HG03354 (cell line): ENCODE results near the gene CARD10.

ENCODE experiments used
- ATAC-seq: cut with Tn5 transposase; IDR thresholded peaks from one replicate; pipeline ENCODE4 v1.9.1; 2021; ENCODE audit warnings: mild to moderate bottlenecking; ENCODE audit not compliant: unreplicated experiment, poor library complexity, severe bottlenecking

CARD10 gene

DNA sequence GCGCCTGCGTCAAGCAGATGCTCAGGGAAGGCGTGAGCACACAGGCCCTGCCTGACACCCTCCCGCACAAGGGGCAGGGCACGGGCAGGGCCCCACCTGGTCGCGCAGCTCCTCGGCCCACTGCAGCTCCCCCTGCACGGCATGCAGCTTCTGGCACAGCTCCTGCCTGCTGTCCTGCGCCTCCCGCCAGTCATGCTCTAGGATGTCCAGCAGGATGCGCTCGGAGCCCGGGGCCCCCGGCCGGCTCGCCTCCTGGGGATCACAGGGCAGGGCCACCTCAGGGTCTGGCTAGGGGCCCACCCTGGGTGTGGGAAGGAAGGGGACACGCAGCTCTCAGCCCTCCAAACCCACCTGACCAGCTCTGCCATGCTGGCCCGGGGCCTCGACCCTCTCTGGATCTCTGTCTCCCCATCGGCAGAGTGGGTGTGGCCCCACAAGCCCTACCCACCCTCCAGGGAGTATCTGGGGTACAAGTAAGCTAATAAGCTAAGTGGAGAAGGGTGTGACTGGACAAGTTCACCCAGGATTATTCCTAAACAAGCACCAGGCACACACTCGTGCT, 10.7 kb downstream of the CARD10 start:
- ATAC-seq: no peak

- ATAC-seq: no peak
Measured at GRCh38 chr22:37507731-37508130, 11.5 kb downstream of the CARD10 start.

GRCh38 chr22:37505989-37506388, 13.2 kb downstream of the CARD10 start:
- no peak for ATAC-seq

GRCh38 chr22:37505565-37505964, 13.7 kb downstream of the CARD10 start:
- no peak for ATAC-seq

GRCh38 chr22:37504964-37505363, 14.3 kb downstream of the CARD10 start:
- no peak for ATAC-seq

DNA sequence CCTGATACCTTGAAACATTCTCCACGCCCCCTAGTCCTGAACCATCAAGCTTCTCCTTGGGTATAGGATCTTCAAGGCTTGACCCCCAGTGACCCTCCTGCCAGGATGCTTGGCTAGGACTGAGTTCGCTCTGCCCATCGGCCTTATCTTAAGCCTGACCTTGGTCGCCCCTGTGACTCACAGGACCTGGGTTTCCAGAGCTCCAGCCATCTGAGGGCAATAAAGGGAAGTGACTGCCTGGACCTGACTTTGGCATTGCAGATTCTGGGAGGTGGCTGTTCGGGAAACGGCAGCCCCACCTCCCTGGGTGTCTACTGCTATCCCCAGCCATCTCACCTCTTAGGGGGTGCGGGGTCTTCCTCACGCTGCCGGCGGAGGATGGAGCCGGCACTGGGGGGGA, 15.4 kb downstream of the CARD10 start:
- ATAC-seq: no peak

- no peak for ATAC-seq
Measured at GRCh38 chr22:37503183-37503683, 16.0 kb downstream of the CARD10 start.

GRCh38 chr22:37502342-37503182, 16.7 kb downstream of the CARD10 start:
- ATAC-seq: no peak

- ATAC-seq: no peak
Measured at GRCh38 chr22:37501610-37502341, 17.4 kb downstream of the CARD10 start.

GRCh38 chr22:37500745-37501609, 18.2 kb downstream of the CARD10 start:
- ATAC-seq: no peak

- ATAC-seq: no peak
Measured at GRCh38 chr22:37499789-37500540, 19.2 kb downstream of the CARD10 start.

DNA sequence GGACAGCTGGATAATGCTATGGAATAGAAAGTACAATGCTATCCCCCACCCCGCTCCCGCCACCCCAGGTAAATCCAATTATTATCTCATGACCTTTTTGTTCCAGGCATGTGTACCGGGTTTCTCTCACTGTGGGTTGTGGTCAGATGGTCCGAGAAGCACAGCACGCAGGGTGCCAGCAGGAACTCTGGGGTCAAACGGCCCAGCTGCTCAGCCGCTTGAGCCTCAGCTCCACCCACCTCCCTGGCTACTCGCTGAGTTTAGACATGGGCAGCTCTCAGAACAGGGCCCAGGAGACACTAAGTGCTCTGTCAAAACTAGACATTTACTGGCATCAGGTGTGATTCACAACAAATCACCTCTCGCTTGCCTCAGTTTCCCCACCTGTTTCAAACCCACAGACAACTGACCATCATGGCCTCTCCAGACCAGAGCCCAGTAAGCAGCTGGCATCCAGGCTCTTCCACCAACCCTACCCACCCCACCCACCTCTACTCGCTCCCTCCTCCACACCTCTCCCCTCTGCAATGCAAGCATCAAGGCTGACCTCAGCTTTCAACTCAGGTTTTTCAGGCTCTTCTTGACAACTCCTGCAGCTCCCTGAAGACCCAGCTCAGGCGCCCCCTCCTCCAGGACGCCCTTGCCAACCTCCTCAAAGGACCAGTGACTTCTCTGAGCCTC, 20.0 kb downstream of the CARD10 start:
- no peak for ATAC-seq

- no peak for ATAC-seq
Measured at GRCh38 chr22:37498289-37498909, 20.8 kb downstream of the CARD10 start.

GRCh38 chr22:37497062-37497599, 22.1 kb downstream of the CARD10 start:
- no peak for ATAC-seq

- ATAC-seq: no peak
Measured at GRCh38 chr22:37496651-37497050, 22.6 kb downstream of the CARD10 start.

- no peak for ATAC-seq
Measured at GRCh38 chr22:37493979-37494378, 25.2 kb downstream of the CARD10 start.

- no peak for ATAC-seq
Measured at GRCh38 chr22:37492428-37493344, 26.5 kb downstream of the CARD10 start.
